ENCODE measurements around the gene LRBA. TPM values are rescaled to one million over a fixed set of nuclear protein-coding genes. Genes with fewer than 3 reads are reported as not detected.
"Not testable (repeated sequence)": the region's sequence is repeated elsewhere in the genome, so short reads cannot be mapped to it uniquely, and the experiment has no call there.

The LRBA gene
- total and polyA plus RNA-seq, 2 donors = 18.4 to 38.6 TPM

- peaks cover 0 to 6% of the 10 kb centered on the region in 2 donors for H3K36me3 ChIP-seq (ENCODE audit: control insufficient read depth in 2 of 2, insufficient read depth in 2 of 2, low read length in 1 of 2)
- WGBS = 97% methylated on average over 2 of the region's 2 CpGs
- H3K9me3 ChIP-seq (ENCODE audit: control insufficient read depth in 2 of 2, insufficient read depth in 1 of 2, low read length in 1 of 2) = no peaks in the 10 kb centered on the region
- H3K27ac ChIP-seq (ENCODE audit: low read depth in 1 of 2, low read length in 1 of 2) = no peak overlapping the region
- H3K27me3 ChIP-seq (ENCODE audit: control insufficient read depth in 2 of 2, insufficient read depth in 1 of 2, low read length in 1 of 2) = no peaks in the 10 kb centered on the region
- no peak overlapping the region for H3K4me3 ChIP-seq (ENCODE audit: low read length in 2 of 2)
- DNase-seq (ENCODE audit: low read depth in 6 of 9, low spot score in 9 of 9) = no peak
- H3K4me1 ChIP-seq (ENCODE audit: control insufficient read depth in 2 of 2, insufficient read depth in 2 of 2, low read length in 2 of 2) = no peaks in the 10 kb centered on the region
Observed at GRCh38 chr4:150931796-150932195, 83.3 kb downstream of the LRBA start.

DNA sequence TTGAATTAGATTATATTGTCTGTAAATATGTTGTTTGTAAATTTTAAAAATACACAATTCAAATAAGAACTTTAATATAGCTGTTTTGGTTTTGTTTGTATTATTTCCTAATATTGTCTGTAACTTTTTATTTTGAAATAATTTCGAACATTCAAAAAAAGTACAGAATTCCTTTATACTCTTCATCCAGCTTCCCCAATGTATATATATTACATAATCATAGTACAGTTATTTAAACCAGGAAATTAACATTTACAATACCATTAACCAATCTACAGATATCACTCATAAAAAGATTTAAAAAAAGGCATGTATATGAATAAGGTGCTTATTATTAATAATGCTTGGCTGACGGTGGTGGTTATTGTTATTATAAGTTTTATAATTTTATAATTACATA lies 84.1 kb downstream of the LRBA start:
- no peak for DNase-seq (ENCODE audit: low read depth in 6 of 9, low spot score in 9 of 9)
- H3K27me3 ChIP-seq (ENCODE audit: control insufficient read depth in 2 of 2, insufficient read depth in 1 of 2, low read length in 1 of 2) = no peaks in the 10 kb centered on the region
- no peak overlapping the region for H3K27ac ChIP-seq (ENCODE audit: low read depth in 1 of 2, low read length in 1 of 2)
- H3K9me3 ChIP-seq (ENCODE audit: control insufficient read depth in 2 of 2, insufficient read depth in 1 of 2, low read length in 1 of 2) = no peaks in the 10 kb centered on the region
- 99% methylated on average over 2 of the region's 2 CpGs for WGBS
- no peaks in the 10 kb centered on the region for H3K4me1 ChIP-seq (ENCODE audit: control insufficient read depth in 2 of 2, insufficient read depth in 2 of 2, low read length in 2 of 2)
- H3K36me3 ChIP-seq (ENCODE audit: control insufficient read depth in 2 of 2, insufficient read depth in 2 of 2, low read length in 1 of 2) = peaks cover 0 to 6% of the 10 kb centered on the region in 2 donors
- H3K4me3 ChIP-seq (ENCODE audit: low read length in 2 of 2) = no peak overlapping the region

GRCh38 chr4:150923945-150924344 lies 91.1 kb downstream of the LRBA start:
- DNase-seq (ENCODE audit: low read depth in 6 of 9, low spot score in 9 of 9) = no peak
- WGBS = 98% methylated on average over 1 of the region's 1 CpG
- H3K4me3 ChIP-seq (ENCODE audit: low read length in 2 of 2) = no peak overlapping the region
- H3K27me3 ChIP-seq (ENCODE audit: control insufficient read depth in 2 of 2, insufficient read depth in 1 of 2, low read length in 1 of 2) = no peaks in the 10 kb centered on the region
- no peaks in the 10 kb centered on the region for H3K4me1 ChIP-seq (ENCODE audit: control insufficient read depth in 2 of 2, insufficient read depth in 2 of 2, low read length in 2 of 2)
- H3K9me3 ChIP-seq (ENCODE audit: control insufficient read depth in 2 of 2, insufficient read depth in 1 of 2, low read length in 1 of 2) = no peaks in the 10 kb centered on the region
- H3K36me3 ChIP-seq (ENCODE audit: control insufficient read depth in 2 of 2, insufficient read depth in 2 of 2, low read length in 1 of 2) = peaks cover 0 to 17% of the 10 kb centered on the region in 2 donors
- no peak overlapping the region for H3K27ac ChIP-seq (ENCODE audit: low read depth in 1 of 2, low read length in 1 of 2)

- not testable (repeated sequence) for H3K27me3 ChIP-seq (ENCODE audit: control insufficient read depth in 2 of 2, insufficient read depth in 1 of 2, low read length in 1 of 2); H3K4me3 ChIP-seq (ENCODE audit: low read length in 2 of 2); H3K27ac ChIP-seq (ENCODE audit: low read depth in 1 of 2, low read length in 1 of 2); H3K4me1 ChIP-seq (ENCODE audit: control insufficient read depth in 2 of 2, insufficient read depth in 2 of 2, low read length in 2 of 2); H3K9me3 ChIP-seq (ENCODE audit: control insufficient read depth in 2 of 2, insufficient read depth in 1 of 2, low read length in 1 of 2); DNase-seq (ENCODE audit: low read depth in 6 of 9, low spot score in 9 of 9)
- 98% methylated on average over 9 of the region's 9 CpGs for WGBS
- peaks cover 0 to 13% of the 10 kb centered on the region in 2 donors for H3K36me3 ChIP-seq (ENCODE audit: control insufficient read depth in 2 of 2, insufficient read depth in 2 of 2, low read length in 1 of 2)
Observed at GRCh38 chr4:150921486-150921885, 93.6 kb downstream of the LRBA start.

DNA sequence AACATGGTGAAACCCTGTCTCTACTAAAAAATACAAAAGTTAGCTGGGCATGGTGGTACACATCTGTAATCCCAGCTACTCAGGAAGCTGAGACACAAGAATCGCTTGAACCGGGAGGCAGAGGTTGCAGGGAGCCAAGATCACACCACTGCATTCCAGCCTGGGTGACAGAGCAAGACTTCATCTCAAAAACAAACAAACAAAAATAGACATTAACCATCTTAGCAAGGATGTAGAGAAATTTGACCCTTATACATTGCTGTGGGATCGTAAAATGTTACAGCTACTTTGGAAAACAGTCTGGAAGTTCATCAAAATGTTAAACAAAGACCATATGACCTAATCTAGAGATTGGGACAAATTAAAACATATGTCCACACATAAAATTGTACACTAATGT lies 96.5 kb downstream of the LRBA start:
- 97% methylated on average over 3 of the region's 3 CpGs for WGBS

DNA sequence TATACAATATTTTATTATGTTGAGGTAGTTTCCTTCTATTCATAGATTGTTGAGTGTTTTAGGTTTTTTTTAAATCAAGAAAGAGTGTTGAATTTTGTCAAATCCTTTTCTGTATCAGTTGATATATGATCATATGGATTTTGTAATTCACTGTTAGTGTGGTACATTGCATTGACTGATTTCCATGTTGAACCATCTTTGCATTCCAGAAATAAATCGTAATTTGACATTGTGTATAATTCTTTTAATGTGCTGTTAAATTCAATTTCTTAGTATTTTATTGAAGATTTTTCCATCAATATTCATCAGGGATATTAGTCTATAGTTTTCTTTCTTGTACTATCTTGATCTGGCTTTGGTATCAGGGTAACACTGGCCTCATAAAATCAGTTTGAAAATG lies 103.8 kb downstream of the LRBA start:
- H3K9me3 ChIP-seq (ENCODE audit: control insufficient read depth in 2 of 2, insufficient read depth in 1 of 2, low read length in 1 of 2) = no peaks in the 10 kb centered on the region
- no peaks in the 10 kb centered on the region for H3K27me3 ChIP-seq (ENCODE audit: control insufficient read depth in 2 of 2, insufficient read depth in 1 of 2, low read length in 1 of 2)
- 97% methylated on average over 1 of the region's 1 CpG for WGBS
- no peak overlapping the region for H3K27ac ChIP-seq (ENCODE audit: low read depth in 1 of 2, low read length in 1 of 2)
- no peak overlapping the region for H3K4me3 ChIP-seq (ENCODE audit: low read length in 2 of 2)
- H3K4me1 ChIP-seq (ENCODE audit: control insufficient read depth in 2 of 2, insufficient read depth in 2 of 2, low read length in 2 of 2) = no peaks in the 10 kb centered on the region
- DNase-seq (ENCODE audit: low read depth in 6 of 9, low spot score in 9 of 9) = no peak
- peaks cover 7 to 38% of the 10 kb centered on the region in 2 donors for H3K36me3 ChIP-seq (ENCODE audit: control insufficient read depth in 2 of 2, insufficient read depth in 2 of 2, low read length in 1 of 2)

More for the DNA sequence above, 96.5 kb downstream of the LRBA start:
- H3K27me3 ChIP-seq (ENCODE audit: control insufficient read depth in 2 of 2, insufficient read depth in 1 of 2, low read length in 1 of 2); H3K9me3 ChIP-seq (ENCODE audit: control insufficient read depth in 2 of 2, insufficient read depth in 1 of 2, low read length in 1 of 2); H3K4me1 ChIP-seq (ENCODE audit: control insufficient read depth in 2 of 2, insufficient read depth in 2 of 2, low read length in 2 of 2); H3K27ac ChIP-seq (ENCODE audit: low read depth in 1 of 2, low read length in 1 of 2); DNase-seq (ENCODE audit: low read depth in 6 of 9, low spot score in 9 of 9); H3K4me3 ChIP-seq (ENCODE audit: low read length in 2 of 2): not testable (repeated sequence)
- peaks cover 0 to 16% of the 10 kb centered on the region in 2 donors for H3K36me3 ChIP-seq (ENCODE audit: control insufficient read depth in 2 of 2, insufficient read depth in 2 of 2, low read length in 1 of 2)

GRCh38 chr4:150909116-150909515 lies 106.0 kb downstream of the LRBA start:
- H3K27ac ChIP-seq (ENCODE audit: low read depth in 1 of 2, low read length in 1 of 2) = no peak overlapping the region
- H3K4me3 ChIP-seq (ENCODE audit: low read length in 2 of 2) = no peak overlapping the region
- DNase-seq (ENCODE audit: low read depth in 6 of 9, low spot score in 9 of 9) = no peak
- WGBS = 95% methylated on average over 3 of the region's 3 CpGs
- peaks cover 7 to 39% of the 10 kb centered on the region in 2 donors for H3K36me3 ChIP-seq (ENCODE audit: control insufficient read depth in 2 of 2, insufficient read depth in 2 of 2, low read length in 1 of 2)
- no peaks in the 10 kb centered on the region for H3K9me3 ChIP-seq (ENCODE audit: control insufficient read depth in 2 of 2, insufficient read depth in 1 of 2, low read length in 1 of 2)
- no peaks in the 10 kb centered on the region for H3K27me3 ChIP-seq (ENCODE audit: control insufficient read depth in 2 of 2, insufficient read depth in 1 of 2, low read length in 1 of 2)
- H3K4me1 ChIP-seq (ENCODE audit: control insufficient read depth in 2 of 2, insufficient read depth in 2 of 2, low read length in 2 of 2) = no peaks in the 10 kb centered on the region

GRCh38 chr4:150906987-150907633 lies 108.0 kb downstream of the LRBA start:
- DNase-seq (ENCODE audit: low read depth in 6 of 9, low spot score in 9 of 9) = no peak
- Histone ChIP-seq H3K27ac (ENCODE audit: low read depth in 1 of 2, low read length in 1 of 2) (no peak overlapping the region), H3K4me3 (ENCODE audit: low read length in 2 of 2) (no peak overlapping the region), H3K4me1 (ENCODE audit: control insufficient read depth in 2 of 2, insufficient read depth in 2 of 2, low read length in 2 of 2) (no peaks in the 10 kb centered on the region), H3K36me3 (ENCODE audit: control insufficient read depth in 2 of 2, insufficient read depth in 2 of 2, low read length in 1 of 2) (peaks cover 1 to 30% of the 10 kb centered on the region in 2 donors), H3K9me3 (ENCODE audit: control insufficient read depth in 2 of 2, insufficient read depth in 1 of 2, low read length in 1 of 2) (no peaks in the 10 kb centered on the region), H3K27me3 (ENCODE audit: control insufficient read depth in 2 of 2, insufficient read depth in 1 of 2, low read length in 1 of 2) (no peaks in the 10 kb centered on the region)
- 72% methylated on average over 3 of the region's 3 CpGs for WGBS

GRCh38 chr4:150904671-150905070 lies 110.4 kb downstream of the LRBA start:
- WGBS = 98% methylated on average over 3 of the region's 3 CpGs
- Histone ChIP-seq H3K4me1 (ENCODE audit: control insufficient read depth in 2 of 2, insufficient read depth in 2 of 2, low read length in 2 of 2) (no peaks in the 10 kb centered on the region), H3K9me3 (ENCODE audit: control insufficient read depth in 2 of 2, insufficient read depth in 1 of 2, low read length in 1 of 2) (no peaks in the 10 kb centered on the region), H3K4me3 (ENCODE audit: low read length in 2 of 2) (no peak overlapping the region), H3K27ac (ENCODE audit: low read depth in 1 of 2, low read length in 1 of 2) (no peak overlapping the region), H3K27me3 (ENCODE audit: control insufficient read depth in 2 of 2, insufficient read depth in 1 of 2, low read length in 1 of 2) (no peaks in the 10 kb centered on the region), H3K36me3 (ENCODE audit: control insufficient read depth in 2 of 2, insufficient read depth in 2 of 2, low read length in 1 of 2) (peaks cover 4 to 27% of the 10 kb centered on the region in 2 donors)
- DNase-seq (ENCODE audit: low read depth in 6 of 9, low spot score in 9 of 9) = no peak
